Measurements from ENCODE around the gene CTSZ.

- TF ChIP-seq CTCF (IDR thresholded peaks at IDR 0.05; ENCODE audit: borderline replicate concordance, extremely low read depth, low read length, poor library complexity, severe bottlenecking): no peak
- TF ChIP-seq EZH2 (IDR thresholded peaks at IDR 0.05; ENCODE audit: borderline replicate concordance, low read depth, low read length, severe bottlenecking): no peak
Observed at GRCh38 chr20:58963060-58963584, 43.9 kb downstream of the CTSZ start.

Measured in DND-41 (cell line).